ENCODE results near the gene VIPR2. TPM values are rescaled to one million over a fixed set of nuclear protein-coding genes. Genes with fewer than 3 reads are reported as not detected.

The VIPR2 gene
- total RNA-seq, 1 donor from 2014 or later: 1.6 TPM

GRCh38 chr7:159027056-159027788 is 117.4 kb downstream of the VIPR2 start:
- Mint-ChIP-seq H3K4me1 (peaks cover 13% of the 10 kb centered on the region), H3K4me3 (no peak overlapping the region), H3K27me3 (peaks cover 7% of the 10 kb centered on the region), H3K36me3 (ENCODE audit: low read depth) (no peaks in the 10 kb centered on the region), H3K27ac (no peak overlapping the region), H3K9me3 (no peaks in the 10 kb centered on the region)
- DNase-seq: no peak
- intact Hi-C loops (cut with micrococcal nuclease): no loop called here

- H3K36me3 Mint-ChIP-seq (ENCODE audit: low read depth): no peaks in the 10 kb centered on the region
- no peaks in the 10 kb centered on the region for H3K9me3 Mint-ChIP-seq
- intact Hi-C loops (cut with micrococcal nuclease): no loop called here
- H3K4me1 Mint-ChIP-seq: peaks cover 13% of the 10 kb centered on the region
- no peak overlapping the region for H3K4me3 Mint-ChIP-seq
- peak overlapping the region; percentile 52 for H3K27ac Mint-ChIP-seq
- peaks cover 5% of the 10 kb centered on the region for H3K27me3 Mint-ChIP-seq
- DNase-seq: peak; percentile 67
Observed at GRCh38 chr7:159026271-159027055, 118.2 kb downstream of the VIPR2 start.

GRCh38 chr7:159025161-159025779 is 119.4 kb downstream of the VIPR2 start:
- no peak for DNase-seq
- H3K27me3 Mint-ChIP-seq: no peaks in the 10 kb centered on the region
- no peaks in the 10 kb centered on the region for H3K9me3 Mint-ChIP-seq
- no peak overlapping the region for H3K4me3 Mint-ChIP-seq
- intact Hi-C loops (cut with micrococcal nuclease): no loop called here
- no peak overlapping the region for H3K27ac Mint-ChIP-seq
- peaks cover 11% of the 10 kb centered on the region for H3K4me1 Mint-ChIP-seq
- H3K36me3 Mint-ChIP-seq (ENCODE audit: low read depth): no peaks in the 10 kb centered on the region

- no peak for DNase-seq
- Mint-ChIP-seq H3K4me1 (peaks cover 11% of the 10 kb centered on the region), H3K4me3 (no peak overlapping the region), H3K27ac (no peak overlapping the region), H3K36me3 (ENCODE audit: low read depth) (no peaks in the 10 kb centered on the region), H3K9me3 (no peaks in the 10 kb centered on the region), H3K27me3 (no peaks in the 10 kb centered on the region)
- intact Hi-C loops (cut with micrococcal nuclease): no loop called here
Observed at GRCh38 chr7:159024280-159024951, 120.3 kb downstream of the VIPR2 start.

- no peak overlapping the region for H3K27ac Mint-ChIP-seq
- intact Hi-C loops (cut with micrococcal nuclease): no loop called here
- H3K4me1 Mint-ChIP-seq: peaks cover 16% of the 10 kb centered on the region
- peaks cover 5% of the 10 kb centered on the region for H3K9me3 Mint-ChIP-seq
- no peaks in the 10 kb centered on the region for H3K36me3 Mint-ChIP-seq (ENCODE audit: low read depth)
- H3K4me3 Mint-ChIP-seq: no peak overlapping the region
- H3K27me3 Mint-ChIP-seq: no peaks in the 10 kb centered on the region
- no peak for DNase-seq
Observed at GRCh38 chr7:159023746-159024145, 120.9 kb downstream of the VIPR2 start.

- H3K27me3 Mint-ChIP-seq: no peaks in the 10 kb centered on the region
- no peak for DNase-seq
- H3K27ac Mint-ChIP-seq: no peak overlapping the region
- peaks cover 17% of the 10 kb centered on the region for H3K4me1 Mint-ChIP-seq
- peaks cover 5% of the 10 kb centered on the region for H3K9me3 Mint-ChIP-seq
- H3K36me3 Mint-ChIP-seq (ENCODE audit: low read depth): no peaks in the 10 kb centered on the region
- H3K4me3 Mint-ChIP-seq: no peak overlapping the region
- intact Hi-C loops (cut with micrococcal nuclease): no loop called here
Observed at GRCh38 chr7:159023206-159023605, 121.5 kb downstream of the VIPR2 start.

GRCh38 chr7:159022238-159022993 is 122.3 kb downstream of the VIPR2 start:
- Mint-ChIP-seq H3K36me3 (ENCODE audit: low read depth) (no peaks in the 10 kb centered on the region), H3K4me1 (peaks cover 20% of the 10 kb centered on the region), H3K27ac (no peak overlapping the region), H3K9me3 (peaks cover 5% of the 10 kb centered on the region), H3K27me3 (no peaks in the 10 kb centered on the region), H3K4me3 (no peak overlapping the region)
- intact Hi-C loops (cut with micrococcal nuclease): no loop called here
- DNase-seq: no peak

- no peak for DNase-seq
- H3K27ac Mint-ChIP-seq: no peak overlapping the region
- H3K36me3 Mint-ChIP-seq (ENCODE audit: low read depth): no peaks in the 10 kb centered on the region
- no peak overlapping the region for H3K4me3 Mint-ChIP-seq
- no peaks in the 10 kb centered on the region for H3K27me3 Mint-ChIP-seq
- intact Hi-C loops (cut with micrococcal nuclease): no loop called here
- peaks cover 5% of the 10 kb centered on the region for H3K9me3 Mint-ChIP-seq
- peaks cover 12% of the 10 kb centered on the region for H3K4me1 Mint-ChIP-seq
Observed at GRCh38 chr7:159020987-159021386, 123.7 kb downstream of the VIPR2 start.

- intact Hi-C loops (cut with micrococcal nuclease): loop anchor here (5.0 kb wide), 1 partner anchor 178 kb away; no protein-coding TSS in a partner anchor
- Mint-ChIP-seq H3K27me3 (no peaks in the 10 kb centered on the region), H3K36me3 (ENCODE audit: low read depth) (no peaks in the 10 kb centered on the region), H3K4me3 (no peak overlapping the region), H3K9me3 (peaks cover 5% of the 10 kb centered on the region), H3K27ac (peak overlapping the region; percentile 54), H3K4me1 (peaks cover 12% of the 10 kb centered on the region)
- DNase-seq: no peak
Observed at GRCh38 chr7:159019111-159019510, 125.6 kb downstream of the VIPR2 start.

- H3K27me3 Mint-ChIP-seq: no peaks in the 10 kb centered on the region
- no peak overlapping the region for H3K4me3 Mint-ChIP-seq
- H3K36me3 Mint-ChIP-seq (ENCODE audit: low read depth): no peaks in the 10 kb centered on the region
- H3K9me3 Mint-ChIP-seq: peaks cover 5% of the 10 kb centered on the region
- peaks cover 12% of the 10 kb centered on the region for H3K4me1 Mint-ChIP-seq
- no peak for DNase-seq
- intact Hi-C loops (cut with micrococcal nuclease): loop anchor here (1.0 to 5.0 kb wide), 3 partner anchors 13 to 180 kb away; no protein-coding TSS in a partner anchor
- H3K27ac Mint-ChIP-seq: peak overlapping the region; percentile 15
Observed at GRCh38 chr7:159017741-159018140, 126.9 kb downstream of the VIPR2 start.

GRCh38 chr7:159017210-159017609 is 127.5 kb downstream of the VIPR2 start:
- Mint-ChIP-seq H3K27ac (peak overlapping the region; percentile 37), H3K36me3 (ENCODE audit: low read depth) (no peaks in the 10 kb centered on the region), H3K9me3 (peaks cover 5% of the 10 kb centered on the region), H3K27me3 (no peaks in the 10 kb centered on the region), H3K4me1 (peaks cover 12% of the 10 kb centered on the region), H3K4me3 (no peak overlapping the region)
- intact Hi-C loops (cut with micrococcal nuclease): loop anchor here (1.0 to 5.0 kb wide), 3 partner anchors 13 to 180 kb away; no protein-coding TSS in a partner anchor
- DNase-seq: no peak

GRCh38 chr7:159016591-159016990 is 128.1 kb downstream of the VIPR2 start:
- intact Hi-C loops (cut with micrococcal nuclease): loop anchor here (5.0 kb wide), 1 partner anchor 181 kb away; no protein-coding TSS in a partner anchor
- Mint-ChIP-seq H3K4me1 (peaks cover 12% of the 10 kb centered on the region), H3K27me3 (no peaks in the 10 kb centered on the region), H3K4me3 (no peak overlapping the region), H3K9me3 (peaks cover 5% of the 10 kb centered on the region), H3K36me3 (ENCODE audit: low read depth) (no peaks in the 10 kb centered on the region), H3K27ac (no peak overlapping the region)
- DNase-seq: no peak

Measured in activated CD4-positive, alpha-beta T cell treated with anti-CD3 and anti-CD28 coated beads, Interleukin-2, amount 10 ng/mL, durations not matched to agents 24 days and 14 days (primary cell).